OCI-LY1 (cell line): ENCODE data around the gene RHBDL1.

Source experiments
- H2AFZ ChIP-seq: fragments of 200-600 bp; sonication (generic), shearing (Covaris generic); 2 replicates; pipeline ENCODE4 v1.6.0; 2014; ENCODE audit warnings: antibody characterized with exemption, mild to moderate bottlenecking, low read length
- H3F3A ChIP-seq: fragments of 200-600 bp; sonication (generic), shearing (Covaris generic); 2 replicates; pipeline ENCODE4 v1.6.0; 2014; ENCODE audit warnings: mild to moderate bottlenecking, antibody characterized with exemption, low read length, moderate library complexity; ENCODE audit not compliant: insufficient read depth
- H3K27ac ChIP-seq: fragments of 200-600 bp; sonication (generic); 2 replicates; pipeline ENCODE4 v1.5.1; 2014; ENCODE audit warnings: low read length, mixed run types, mild to moderate bottlenecking, low read depth; ENCODE audit not compliant: poor library complexity, severe bottlenecking
- H3K27me3 ChIP-seq: fragments of 200-600 bp; sonication (generic); 2 replicates; pipeline ENCODE4 v1.6.0; 2014; ENCODE audit warnings: antibody characterized with exemption, mild to moderate bottlenecking, low read length, moderate library complexity; ENCODE audit not compliant: insufficient read depth
- H3K36me3 ChIP-seq: fragments of 200-600 bp; sonication (generic); 2 replicates; pipeline ENCODE4 v1.6.1; 2014; ENCODE audit warnings: mild to moderate bottlenecking, antibody characterized with exemption, low read length, moderate library complexity, mixed read lengths; ENCODE audit not compliant: insufficient read depth
- H3K4me1 ChIP-seq: fragments of 200-600 bp; sonication (generic); 2 replicates; pipeline ENCODE4 v1.5.1; 2014; ENCODE audit warnings: mild to moderate bottlenecking, low read length, moderate library complexity; ENCODE audit not compliant: insufficient read depth, severe bottlenecking
- H3K4me2 ChIP-seq: fragments of 200-600 bp; sonication (generic), shearing (Covaris generic); 2 replicates; pipeline ENCODE4 v1.6.1; 2014; ENCODE audit warnings: low read length
- H3K4me3 ChIP-seq: fragments of 200-600 bp; sonication (generic); 2 replicates; pipeline ENCODE4 v1.5.1; 2014; ENCODE audit warnings: low read length, low read depth, mild to moderate bottlenecking, mixed read lengths; ENCODE audit not compliant: poor library complexity, severe bottlenecking
- H3K79me2 ChIP-seq: fragments of 200-600 bp; shearing (Covaris generic); 2 replicates; pipeline ENCODE4 v1.6.1; 2016; ENCODE audit warnings: mixed run types, low read length, mixed read lengths; ENCODE audit not compliant: insufficient read depth
- H3K9ac ChIP-seq: fragments of 200-600 bp; sonication (generic), shearing (Covaris generic); 2 replicates; pipeline ENCODE4 v1.6.1; 2014; ENCODE audit warnings: mild to moderate bottlenecking, low read length, mixed read lengths
- H3K9me2 ChIP-seq: fragments of 200-600 bp; sonication (generic), shearing (Covaris generic); 2 replicates; pipeline ENCODE4 v1.6.1; 2014; ENCODE audit warnings: low read depth, mild to moderate bottlenecking, low read length, mixed read lengths
- H3K9me3 ChIP-seq: fragments of 200-600 bp; shearing (Covaris generic); 2 replicates; pipeline ENCODE4 v1.6.1; 2014; ENCODE audit warnings: low read length, mixed read lengths
- H4K20me1 ChIP-seq: fragments of 200-600 bp; sonication (generic), shearing (Covaris generic); 2 replicates; pipeline ENCODE4 v1.6.0; 2016; ENCODE audit warnings: mild to moderate bottlenecking, low read length; ENCODE audit not compliant: insufficient read depth
- EZH2 ChIP-seq: fragments of 200-600 bp; sonication (generic), shearing (Covaris generic); IDR thresholded peaks from 2 replicates; pipeline ENCODE4 v1.8.0; 2017; ENCODE audit warnings: borderline replicate concordance, mixed run types, mild to moderate bottlenecking, antibody characterized with exemption, low read length, moderate library complexity, mixed read lengths
- TF ChIP-seq, protein P1 (sequence below): fragments of 200-600 bp; sonication (generic), shearing (Covaris generic); IDR thresholded peaks from 2 replicates; pipeline ENCODE4 v1.5.1; 2017; ENCODE audit warnings: mild to moderate bottlenecking, antibody characterized with exemption, low read length, moderate library complexity, mixed read lengths

Gene RHBDL1

DNA sequence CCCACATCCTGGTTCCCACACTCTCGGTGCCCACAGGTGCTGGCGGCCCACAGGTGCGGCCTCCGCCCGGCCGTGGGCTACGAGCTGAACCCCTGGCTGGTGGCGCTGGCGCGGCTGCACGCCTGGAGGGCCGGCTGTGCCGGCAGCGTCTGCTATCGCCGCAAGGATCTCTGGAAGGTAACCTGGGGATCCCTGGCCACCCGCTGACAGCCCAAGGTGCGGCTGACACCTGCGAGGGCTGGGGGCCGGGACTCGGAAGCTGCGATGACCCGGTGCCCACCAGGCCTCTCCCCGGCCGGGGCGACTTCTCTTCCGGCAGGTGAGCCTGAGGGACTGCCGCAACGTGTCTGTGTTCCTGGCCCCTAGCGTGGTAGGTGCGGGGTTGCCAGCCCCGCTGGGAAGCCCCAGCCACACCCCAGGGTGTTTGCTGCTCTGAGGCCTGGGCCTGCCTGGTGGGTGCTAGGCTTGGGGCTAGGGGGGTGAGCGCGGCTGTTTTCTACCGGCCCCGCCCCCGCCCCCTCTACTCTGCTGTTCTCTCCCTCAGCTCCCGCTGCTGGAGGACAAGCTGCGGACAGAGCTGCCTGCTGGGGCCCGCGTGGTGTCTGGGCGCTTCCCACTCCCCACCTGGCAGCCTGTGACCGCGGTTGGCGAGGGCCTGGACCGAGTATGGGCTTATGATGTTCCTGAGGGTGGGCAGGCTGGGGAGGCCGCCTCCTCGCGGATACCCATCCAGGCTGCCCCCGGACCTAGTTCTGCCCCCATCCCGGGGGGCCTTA is 46.5 kb downstream of the RHBDL1 start:
- Histone ChIP-seq H3K79me2 (no peaks in the 10 kb centered on the region), H3K27me3 (peaks cover 5% of the 10 kb centered on the region), H3K27ac (no peak overlapping the region), H3K9ac (peak overlapping the region; percentile 93), H3F3A (peaks cover 4% of the 10 kb centered on the region; the same call in 1 of the 2 replicates), H3K4me1 (peaks cover 34% of the 10 kb centered on the region), H3K4me3 (peak overlapping the region; percentile 89), H3K9me3 (no peaks in the 10 kb centered on the region), H2AFZ (no peak overlapping the region), H3K4me2 (peak overlapping the region; percentile 93), H3K36me3 (peaks cover 8% of the 10 kb centered on the region), H4K20me1 (no peaks in the 10 kb centered on the region), H3K9me2 (no peaks in the 10 kb centered on the region)
- TF ChIP-seq EZH2: no peak
- TF ChIP-seq, protein P1, sequence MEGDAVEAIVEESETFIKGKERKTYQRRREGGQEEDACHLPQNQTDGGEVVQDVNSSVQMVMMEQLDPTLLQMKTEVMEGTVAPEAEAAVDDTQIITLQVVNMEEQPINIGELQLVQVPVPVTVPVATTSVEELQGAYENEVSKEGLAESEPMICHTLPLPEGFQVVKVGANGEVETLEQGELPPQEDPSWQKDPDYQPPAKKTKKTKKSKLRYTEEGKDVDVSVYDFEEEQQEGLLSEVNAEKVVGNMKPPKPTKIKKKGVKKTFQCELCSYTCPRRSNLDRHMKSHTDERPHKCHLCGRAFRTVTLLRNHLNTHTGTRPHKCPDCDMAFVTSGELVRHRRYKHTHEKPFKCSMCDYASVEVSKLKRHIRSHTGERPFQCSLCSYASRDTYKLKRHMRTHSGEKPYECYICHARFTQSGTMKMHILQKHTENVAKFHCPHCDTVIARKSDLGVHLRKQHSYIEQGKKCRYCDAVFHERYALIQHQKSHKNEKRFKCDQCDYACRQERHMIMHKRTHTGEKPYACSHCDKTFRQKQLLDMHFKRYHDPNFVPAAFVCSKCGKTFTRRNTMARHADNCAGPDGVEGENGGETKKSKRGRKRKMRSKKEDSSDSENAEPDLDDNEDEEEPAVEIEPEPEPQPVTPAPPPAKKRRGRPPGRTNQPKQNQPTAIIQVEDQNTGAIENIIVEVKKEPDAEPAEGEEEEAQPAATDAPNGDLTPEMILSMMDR: no peak

DNA sequence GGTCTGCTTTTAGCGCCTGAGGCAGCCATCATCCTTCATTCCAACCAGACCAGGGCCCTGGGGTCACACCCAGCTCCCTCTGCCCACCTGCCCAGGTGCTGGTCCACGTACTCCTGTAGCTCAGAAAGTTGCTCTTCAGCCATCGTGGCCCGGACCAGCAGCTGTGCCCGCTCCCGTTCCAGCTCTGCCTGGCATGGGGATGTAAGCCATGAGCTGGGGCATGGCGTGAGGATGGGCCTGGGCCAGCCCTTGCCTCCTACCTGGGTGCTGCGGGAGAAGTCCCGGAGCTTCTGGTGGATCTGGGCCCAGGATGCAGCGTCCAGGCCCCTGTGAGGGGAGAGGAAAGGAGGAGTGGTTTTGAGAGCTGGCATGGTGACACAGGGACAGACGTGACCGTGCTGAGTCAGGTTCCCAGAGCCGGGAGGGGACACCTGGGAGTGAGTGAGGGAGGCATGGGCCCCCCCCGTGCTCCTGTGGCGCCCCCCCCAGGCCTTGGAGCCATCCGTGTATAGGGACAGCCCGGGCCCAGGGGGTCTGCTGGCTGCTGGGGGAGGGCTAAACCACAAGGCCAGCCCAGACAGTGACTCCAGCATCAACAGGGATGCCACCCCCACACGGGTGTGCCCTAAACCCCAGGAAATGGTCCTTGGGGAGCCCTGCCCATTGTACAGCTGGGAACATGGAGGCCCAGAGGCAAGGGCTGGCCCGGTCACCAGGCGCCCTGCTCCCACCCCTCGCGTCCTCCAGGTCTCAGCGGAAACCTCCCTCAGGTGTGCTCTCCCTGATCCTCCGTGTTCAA is 47.6 kb downstream of the RHBDL1 start:
- H3K9ac ChIP-seq: no peak overlapping the region
- no peak overlapping the region for H2AFZ ChIP-seq
- H3K4me2 ChIP-seq: no peak overlapping the region
- no peaks in the 10 kb centered on the region for H4K20me1 ChIP-seq
- peaks cover 34% of the 10 kb centered on the region for H3K4me1 ChIP-seq
- TF ChIP-seq, protein P1: no peak
- TF ChIP-seq EZH2: no peak
- H3K27ac ChIP-seq: no peak overlapping the region
- peaks cover 8% of the 10 kb centered on the region for H3K36me3 ChIP-seq
- no peaks in the 10 kb centered on the region for H3K9me3 ChIP-seq
- H3K27me3 ChIP-seq: peaks cover 5% of the 10 kb centered on the region
- H3K79me2 ChIP-seq: no peaks in the 10 kb centered on the region
- H3F3A ChIP-seq: peaks cover 4% of the 10 kb centered on the region; the same call in 1 of the 2 replicates
- no peak overlapping the region for H3K4me3 ChIP-seq
- H3K9me2 ChIP-seq: no peaks in the 10 kb centered on the region

DNA sequence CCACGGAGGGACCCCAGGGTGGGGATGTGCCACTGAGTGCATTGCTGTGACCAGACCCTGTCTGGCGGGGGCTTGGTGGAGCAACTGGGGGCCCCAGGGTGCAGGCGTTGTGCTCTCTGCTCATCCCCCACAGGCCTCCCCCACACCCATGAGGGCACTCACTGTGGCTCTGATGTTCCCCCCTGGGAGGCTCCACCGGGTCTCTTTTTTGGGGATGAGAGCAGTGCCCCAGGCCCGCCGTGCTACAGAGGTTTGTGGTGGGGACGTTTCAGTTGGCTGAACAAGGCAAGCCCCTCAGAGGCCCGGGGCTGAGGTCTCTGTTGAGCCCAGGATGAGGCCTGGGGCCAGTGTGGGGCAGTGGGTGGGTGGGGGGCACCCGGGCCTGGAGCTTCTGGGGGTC is 48.2 kb downstream of the RHBDL1 start:
- peaks cover 38% of the 10 kb centered on the region for H3K4me1 ChIP-seq
- H3K27me3 ChIP-seq: no peaks in the 10 kb centered on the region
- H3K4me3 ChIP-seq: no peak overlapping the region
- no peaks in the 10 kb centered on the region for H3K9me2 ChIP-seq
- H2AFZ ChIP-seq: no peak overlapping the region
- peaks cover 8% of the 10 kb centered on the region for H3K36me3 ChIP-seq
- H3K9ac ChIP-seq: no peak overlapping the region
- H3K9me3 ChIP-seq: no peaks in the 10 kb centered on the region
- TF ChIP-seq EZH2: no peak
- TF ChIP-seq, protein P1: no peak
- no peaks in the 10 kb centered on the region for H4K20me1 ChIP-seq
- no peak overlapping the region for H3K4me2 ChIP-seq
- no peak overlapping the region for H3K27ac ChIP-seq
- H3F3A ChIP-seq: peaks cover 4% of the 10 kb centered on the region; the same call in 1 of the 2 replicates
- H3K79me2 ChIP-seq: no peaks in the 10 kb centered on the region
